Activated CD4-positive, CD25-positive, alpha-beta regulatory T cell treated with anti-CD3 and anti-CD28 coated beads, Interleukin-2, amount 50 U/mL, for 24 hours (primary cell): ENCODE results near the gene DDI2.
"Not testable (repeated sequence)": the region's sequence is repeated elsewhere in the genome, so short reads cannot be mapped to it uniquely, and the experiment has no call there.

ENCODE experiments used
- ATAC-seq, 2 donors: fragments of 150-1000 bp; cut with Tn5 transposase; one replicate each; pipeline ENCODE4 v1.10.0; 2021; ENCODE audit warnings: mild to moderate bottlenecking in 1 of 2, moderate library complexity in 1 of 2

DDI2 gene

GRCh38 chr1:15617173-15618076 lies at the start of gene DDI2:
Gene DDI2, plus strand, starts transcription at chr1:15617458. Its CDS starts 213 bp downstream, at chr1:15617671.
- ATAC-seq, result peak; percentile 91

- no peak for ATAC-seq
Measured at GRCh38 chr1:15568387-15569073, 48.7 kb upstream of the DDI2 start.

GRCh38 chr1:15570861-15571260 lies 46.4 kb upstream of the DDI2 start:
- ATAC-seq, result no peak

GRCh38 chr1:15571266-15571665 lies 46.0 kb upstream of the DDI2 start:
- no peak for ATAC-seq

- ATAC-seq, result no peak
Measured at GRCh38 chr1:15573477-15573876, 43.8 kb upstream of the DDI2 start.

- no peak for ATAC-seq
Measured at GRCh38 chr1:15574741-15575140, 42.5 kb upstream of the DDI2 start.

GRCh38 chr1:15575549-15576150 lies 41.6 kb upstream of the DDI2 start:
- ATAC-seq, result no peak

GRCh38 chr1:15577691-15578090 lies 39.6 kb upstream of the DDI2 start:
- peak in 1 of 2 donors; percentile 13 for ATAC-seq

GRCh38 chr1:15578921-15579682 lies 38.2 kb upstream of the DDI2 start:
- ATAC-seq, result peak; percentile 55 to 56

- peak in 1 of 2 donors; percentile 11 for ATAC-seq
Measured at GRCh38 chr1:15579683-15580047, 37.6 kb upstream of the DDI2 start.

- no peak for ATAC-seq
Measured at GRCh38 chr1:15583016-15583706, 34.1 kb upstream of the DDI2 start.

- ATAC-seq, result peak; percentile 83 to 84
Measured at GRCh38 chr1:15584489-15585363, 32.5 kb upstream of the DDI2 start, which contains the start of gene AGMAT. Gene AGMAT, minus strand, starts transcription at chr1:15585051. Its CDS starts 84 bp downstream, at chr1:15584967.

GRCh38 chr1:15592285-15592684 lies 25.0 kb upstream of the DDI2 start:
- ATAC-seq, result no peak

- ATAC-seq, result no peak
Measured at GRCh38 chr1:15595809-15596617, 21.2 kb upstream of the DDI2 start.

GRCh38 chr1:15598436-15598835 lies 18.8 kb upstream of the DDI2 start:
- no peak for ATAC-seq

GRCh38 chr1:15603050-15603965 lies 13.9 kb upstream of the DDI2 start:
- ATAC-seq, result peak; percentile 99 to 100

GRCh38 chr1:15603966-15604282 lies 13.3 kb upstream of the DDI2 start:
- ATAC-seq, result not testable (repeated sequence)

- not testable (repeated sequence) for ATAC-seq
Measured at GRCh38 chr1:15604400-15604799, 12.9 kb upstream of the DDI2 start.
